Activated naive CD4-positive, alpha-beta T cell treated with anti-CD3 and anti-CD28 coated beads, Interleukin-2, amount 50 U/mL, for 16 hours (primary cell): ENCODE measurements around the gene ZC3H7A.
"Not testable (repeated sequence)": the region's sequence is repeated elsewhere in the genome, so short reads cannot be mapped to it uniquely, and the experiment has no call there.

Experiments used
- DNase-seq: peaks from one replicate; pipeline ENCODE4 v3.0.0-alpha.2; 2020

ZC3H7A gene

GRCh38 chr16:11800382-11800718, 3.3 kb upstream of the ZC3H7A start:
- DNase-seq: no peak

- no peak for DNase-seq
Measured at GRCh38 chr16:11799509-11800381, 2.7 kb upstream of the ZC3H7A start.

DNA sequence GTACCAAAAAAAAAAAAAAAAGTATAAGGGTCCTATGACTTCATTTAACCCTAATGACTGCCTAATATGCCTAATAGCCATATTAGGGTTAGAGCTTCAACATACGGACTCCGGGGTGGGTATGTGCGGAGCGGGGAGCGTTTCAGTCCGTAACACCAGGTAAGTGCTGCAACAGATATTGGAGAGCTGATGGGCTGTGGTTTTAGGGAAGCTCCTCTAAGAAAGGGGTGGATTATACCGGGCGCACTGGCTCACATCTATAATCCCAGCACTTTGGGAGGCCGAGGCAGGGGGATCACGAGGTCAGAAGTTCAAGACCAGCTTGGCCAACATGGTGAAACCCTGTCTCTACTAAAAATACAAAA, 1.9 kb upstream of the ZC3H7A start:
- DNase-seq: no peak

DNA sequence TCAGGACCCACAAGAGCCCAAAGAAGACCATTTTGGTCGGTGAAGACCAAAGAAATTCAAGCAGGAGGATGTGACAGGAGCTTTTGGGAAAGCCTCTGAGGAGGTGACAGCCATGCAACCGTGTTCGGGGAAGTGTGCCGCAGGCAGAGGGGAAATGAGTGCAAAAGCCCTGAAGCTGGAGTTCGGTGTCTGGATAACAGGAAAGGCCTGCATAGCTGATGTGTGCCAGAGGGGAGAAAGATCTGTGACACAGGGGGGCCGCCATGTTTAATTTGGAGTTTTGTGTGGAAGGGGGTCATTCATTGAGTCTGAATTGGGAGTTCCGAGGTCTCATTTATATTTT, 870 bp upstream of the ZC3H7A start:
- no peak for DNase-seq

- peak; percentile 17 for DNase-seq
Measured at GRCh38 chr16:11796227-11797165, 562 bp downstream of the ZC3H7A start.

GRCh38 chr16:11795887-11796226, 1.2 kb downstream of the ZC3H7A start:
- no peak for DNase-seq

DNA sequence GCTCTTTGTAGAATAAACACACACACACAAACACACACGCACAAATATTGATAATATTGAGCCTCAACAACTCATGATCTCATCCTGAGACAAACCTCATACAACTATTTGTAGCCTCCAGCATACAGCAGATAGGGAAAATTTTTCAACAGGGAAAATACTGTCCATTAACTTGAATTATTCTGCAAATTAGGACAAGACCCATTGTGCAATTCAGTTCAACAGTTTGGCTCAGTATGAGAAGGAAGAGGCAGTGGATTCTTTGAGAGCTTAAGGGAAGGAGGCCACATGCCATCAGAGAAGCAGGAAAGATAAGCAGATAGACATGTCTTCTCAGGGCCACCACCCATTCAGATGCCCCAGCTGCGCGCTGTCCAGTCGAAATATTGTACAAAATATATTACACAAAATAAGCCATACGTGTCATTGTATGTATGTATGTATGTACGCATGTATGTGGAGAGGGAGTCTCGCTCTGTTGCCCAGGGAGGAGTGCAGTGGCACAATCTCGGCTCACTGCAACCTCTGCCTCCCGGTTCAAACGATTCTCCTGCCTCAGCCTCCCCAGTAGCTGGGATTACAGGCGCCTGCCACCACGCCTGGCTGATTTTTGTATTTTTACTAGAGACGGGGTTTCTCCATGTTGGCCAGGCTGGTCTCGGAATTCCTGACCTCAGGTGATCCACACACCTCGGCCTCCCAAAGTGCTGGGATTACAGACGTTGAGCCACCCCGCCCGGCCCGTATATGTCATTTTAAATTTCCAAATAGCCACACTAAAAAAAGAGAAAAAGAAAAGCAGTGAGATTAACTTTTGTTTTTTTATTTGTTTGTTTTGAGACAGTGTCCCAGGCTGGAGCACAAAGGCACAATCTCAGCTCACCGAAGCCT, 1.8 kb downstream of the ZC3H7A start:
- no peak for DNase-seq

GRCh38 chr16:11794447-11794846, 2.6 kb downstream of the ZC3H7A start:
- no peak for DNase-seq

DNA sequence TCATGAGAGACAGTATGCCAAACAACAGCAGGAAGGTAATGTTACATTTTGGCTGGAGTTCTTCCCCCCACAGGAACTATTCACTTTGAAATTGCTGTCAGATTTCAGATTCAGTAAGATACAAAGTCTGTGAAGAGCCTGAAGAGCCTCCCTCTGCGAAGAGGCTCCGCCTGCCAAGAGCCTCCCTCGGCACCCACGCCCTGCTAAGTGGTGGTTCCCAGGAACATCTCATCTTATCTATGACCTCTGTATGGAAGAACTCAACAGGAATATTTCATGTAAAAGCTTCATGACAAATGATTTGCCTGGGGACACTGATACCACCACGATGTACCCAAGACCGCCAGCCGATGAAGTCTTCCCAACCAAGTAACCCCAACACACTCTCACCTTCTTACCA, 3.2 kb downstream of the ZC3H7A start:
- no peak for DNase-seq

- peak; percentile 22 for DNase-seq
Measured at GRCh38 chr16:11792410-11793241, 4.4 kb downstream of the ZC3H7A start.

DNA sequence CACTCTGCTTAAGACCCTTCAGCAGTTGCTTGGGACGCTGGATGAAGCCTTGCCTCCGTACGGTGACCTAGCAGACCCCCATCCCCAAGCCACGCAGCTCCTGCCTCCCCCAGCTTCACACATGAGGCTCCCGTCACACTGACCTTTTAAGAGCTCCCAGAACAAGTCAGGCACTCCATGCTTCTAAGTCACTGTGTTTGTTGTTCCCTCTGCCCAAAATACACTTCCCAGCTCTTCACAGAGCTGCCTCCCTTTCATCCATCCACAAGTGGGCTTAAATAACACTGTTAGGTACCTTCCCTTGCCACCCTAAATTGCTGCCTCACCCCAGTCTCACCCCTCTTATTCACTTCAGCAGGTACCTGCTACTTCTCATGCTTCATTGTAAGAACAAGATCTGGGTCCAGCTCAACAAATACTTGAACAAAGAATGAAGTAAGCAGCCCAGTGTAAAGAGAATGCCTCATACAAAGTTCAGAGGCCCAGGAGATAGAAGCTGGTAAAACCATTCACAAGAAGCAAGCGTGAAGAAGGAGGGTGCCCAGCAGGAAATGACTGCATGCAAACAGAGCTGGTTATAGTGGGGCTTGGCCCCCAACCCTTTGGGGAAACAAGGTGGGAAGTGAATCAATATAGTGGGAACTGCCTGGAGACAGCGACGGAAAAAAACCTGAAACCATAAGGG, 5.8 kb downstream of the ZC3H7A start:
- DNase-seq: no peak

DNA sequence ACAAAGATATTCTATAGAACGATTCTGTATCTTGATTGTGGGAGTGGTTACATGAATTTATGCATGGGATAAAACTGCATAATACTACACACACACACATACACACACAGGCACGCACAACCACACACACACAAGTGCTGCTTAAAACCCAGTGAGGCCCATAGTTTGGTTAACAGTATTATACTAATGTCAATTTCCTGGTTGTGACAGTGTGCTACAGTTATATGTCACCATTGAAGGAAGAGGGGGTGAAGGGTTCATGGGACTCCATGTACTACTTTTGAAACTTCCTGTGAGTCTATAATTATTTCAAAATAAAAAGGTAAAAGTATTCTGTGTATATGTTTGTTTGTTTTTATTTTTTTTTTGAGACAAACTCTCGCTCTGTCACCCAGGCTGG, 8.1 kb downstream of the ZC3H7A start:
- DNase-seq: no peak

- DNase-seq: not testable (repeated sequence)
Measured at GRCh38 chr16:11784980-11785599, 12.0 kb downstream of the ZC3H7A start.

- not testable (repeated sequence) for DNase-seq
Measured at GRCh38 chr16:11784381-11784780, 12.7 kb downstream of the ZC3H7A start.

DNA sequence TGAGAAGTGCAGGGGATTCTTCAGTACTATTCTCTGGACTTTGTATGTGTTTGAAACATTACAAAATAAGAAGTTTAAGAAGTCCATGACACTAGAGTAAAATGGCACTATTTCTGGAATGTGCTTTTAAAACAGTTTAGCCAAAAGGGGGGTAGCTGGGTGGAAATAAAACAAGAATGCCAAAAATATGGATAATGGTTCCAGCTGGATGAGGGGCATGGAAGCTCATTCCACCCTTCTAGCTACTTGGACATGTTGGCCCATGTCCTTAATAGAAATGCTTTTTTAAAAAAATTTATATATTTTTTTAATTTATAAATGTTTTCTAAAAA, 13.1 kb downstream of the ZC3H7A start:
- DNase-seq: no peak

DNA sequence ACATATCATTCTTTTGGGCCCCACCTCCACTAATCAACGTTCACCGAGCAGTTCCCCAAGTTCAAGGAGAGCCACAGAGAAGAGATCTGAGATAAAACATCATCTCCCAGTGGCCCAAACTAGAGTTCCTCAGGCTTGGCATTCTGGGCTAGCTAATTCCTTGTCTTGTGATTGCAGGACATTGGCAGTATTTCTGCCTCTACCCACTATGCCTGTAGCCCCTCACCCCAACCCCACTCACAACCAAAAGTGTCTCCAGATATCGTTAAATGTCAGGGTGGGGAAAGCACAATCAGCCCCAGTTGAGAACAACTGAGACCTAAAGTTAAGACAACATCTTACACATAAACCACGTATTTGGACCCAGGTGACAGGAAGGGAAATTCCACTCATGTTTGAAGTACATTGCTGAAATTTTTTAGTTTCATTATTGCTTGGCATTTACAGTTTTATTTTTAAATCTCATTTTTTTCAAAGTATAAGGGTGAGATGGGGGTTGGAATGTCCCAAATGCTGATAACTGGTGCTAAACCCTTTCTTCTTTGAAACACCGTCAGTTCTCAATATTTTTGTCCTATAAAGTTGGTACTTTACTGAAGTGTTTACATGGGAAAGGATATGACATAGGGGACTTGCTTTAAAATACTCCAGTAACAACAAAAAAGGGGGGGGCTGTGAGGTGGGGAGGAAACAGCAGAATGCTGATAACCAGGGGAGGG, 13.6 kb downstream of the ZC3H7A start:
- DNase-seq: peak; percentile 51

GRCh38 chr16:11781773-11782172, 15.3 kb downstream of the ZC3H7A start:
- no peak for DNase-seq

- DNase-seq: no peak
Measured at GRCh38 chr16:11780991-11781680, 15.9 kb downstream of the ZC3H7A start.

DNA sequence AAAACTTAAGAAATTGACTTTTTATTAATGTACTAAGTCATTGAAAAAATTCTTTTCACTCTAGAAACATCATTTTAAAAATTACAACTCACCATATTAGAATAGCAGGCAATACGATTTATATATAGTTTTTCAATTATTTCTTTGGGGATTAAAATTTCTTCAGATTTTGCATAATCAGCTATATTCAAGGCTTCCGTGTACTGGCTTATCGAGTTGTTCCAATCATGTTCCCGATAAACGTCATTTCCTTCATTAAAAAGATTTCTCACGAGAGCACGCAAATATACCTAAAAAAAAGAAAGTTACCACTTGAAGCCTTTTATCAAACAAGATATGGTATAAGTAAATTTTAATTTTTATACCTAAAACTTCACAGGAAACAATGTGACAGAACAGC, 18.0 kb downstream of the ZC3H7A start:
- DNase-seq: no peak

DNA sequence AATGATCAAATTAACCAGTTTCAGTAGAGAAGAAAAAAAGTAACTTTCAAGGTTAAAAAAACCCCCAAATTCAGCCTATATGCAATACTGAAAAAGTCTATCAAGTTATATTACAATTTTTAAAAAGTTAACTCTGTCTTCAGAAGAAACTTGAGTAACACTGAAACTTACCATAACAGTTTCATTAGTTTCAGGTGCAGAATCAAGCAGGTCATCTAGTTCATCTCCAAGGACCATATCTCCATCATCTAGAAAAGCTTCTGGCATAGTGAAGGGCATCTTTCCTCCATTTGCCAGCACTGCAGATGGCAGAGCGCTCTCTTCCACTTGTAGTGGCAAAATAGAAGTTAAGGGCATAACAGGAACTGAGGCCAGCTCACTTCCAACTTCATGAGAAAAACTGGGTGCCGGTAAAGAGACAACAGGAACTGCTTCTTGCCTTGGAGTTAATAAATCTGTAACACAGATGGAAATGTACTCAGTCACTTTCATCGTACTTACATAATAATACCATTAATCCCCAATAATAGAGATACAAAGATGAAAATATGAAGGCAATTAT, 22.9 kb downstream of the ZC3H7A start:
- DNase-seq: no peak
